NCI-H2171 (cell line): ENCODE data around the gene ARPC2.

Experiments used
- DNase-seq: peaks from one replicate; lab custom pipeline; 2025; lab: John Stamatoyannopoulos, UW

Gene ARPC2

DNA sequence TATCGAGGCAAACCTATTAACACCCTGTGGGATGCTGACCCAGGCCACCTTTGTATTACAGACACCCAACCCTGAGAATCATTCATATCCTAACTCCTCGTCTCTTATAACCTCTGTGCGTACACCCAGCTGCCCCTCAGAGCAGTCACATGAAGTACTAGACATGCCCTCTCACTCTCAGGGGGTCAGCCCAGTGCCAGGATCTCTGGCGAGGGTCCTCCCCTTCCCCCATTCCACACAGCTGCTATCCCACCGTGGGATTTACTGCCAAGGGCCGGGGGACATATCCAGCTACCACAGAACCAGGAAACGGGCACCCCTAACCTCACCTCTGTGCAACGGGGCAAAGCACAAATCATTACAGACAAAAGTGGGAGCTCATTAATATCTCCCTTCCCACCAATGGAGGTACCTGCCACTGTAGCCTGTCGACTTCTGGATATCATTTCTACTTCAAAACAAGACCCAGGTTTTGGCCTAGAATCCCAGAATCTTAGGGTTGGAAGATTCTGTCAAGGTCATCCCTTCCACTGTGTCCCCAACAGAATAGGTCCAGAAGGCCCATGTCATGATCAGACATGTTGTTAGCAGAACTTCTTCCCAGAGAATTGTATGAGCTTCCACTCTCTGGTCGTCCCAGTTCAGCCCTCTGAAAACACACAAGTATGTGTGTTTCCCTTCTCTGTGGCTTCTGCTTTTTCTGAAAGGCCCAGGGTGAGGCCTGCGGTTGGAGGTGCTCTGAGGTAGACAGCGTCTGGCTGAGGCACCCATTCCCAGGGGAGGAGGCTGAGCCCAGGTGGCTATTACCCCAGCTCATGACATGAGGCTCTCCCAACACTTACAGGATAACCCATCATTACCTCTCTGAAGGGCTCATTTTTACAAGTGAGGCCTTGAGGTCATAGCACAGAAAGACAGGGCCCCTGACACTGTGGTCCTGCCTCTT, 73.6 kb downstream of the ARPC2 start:
- no peak for DNase-seq

DNA sequence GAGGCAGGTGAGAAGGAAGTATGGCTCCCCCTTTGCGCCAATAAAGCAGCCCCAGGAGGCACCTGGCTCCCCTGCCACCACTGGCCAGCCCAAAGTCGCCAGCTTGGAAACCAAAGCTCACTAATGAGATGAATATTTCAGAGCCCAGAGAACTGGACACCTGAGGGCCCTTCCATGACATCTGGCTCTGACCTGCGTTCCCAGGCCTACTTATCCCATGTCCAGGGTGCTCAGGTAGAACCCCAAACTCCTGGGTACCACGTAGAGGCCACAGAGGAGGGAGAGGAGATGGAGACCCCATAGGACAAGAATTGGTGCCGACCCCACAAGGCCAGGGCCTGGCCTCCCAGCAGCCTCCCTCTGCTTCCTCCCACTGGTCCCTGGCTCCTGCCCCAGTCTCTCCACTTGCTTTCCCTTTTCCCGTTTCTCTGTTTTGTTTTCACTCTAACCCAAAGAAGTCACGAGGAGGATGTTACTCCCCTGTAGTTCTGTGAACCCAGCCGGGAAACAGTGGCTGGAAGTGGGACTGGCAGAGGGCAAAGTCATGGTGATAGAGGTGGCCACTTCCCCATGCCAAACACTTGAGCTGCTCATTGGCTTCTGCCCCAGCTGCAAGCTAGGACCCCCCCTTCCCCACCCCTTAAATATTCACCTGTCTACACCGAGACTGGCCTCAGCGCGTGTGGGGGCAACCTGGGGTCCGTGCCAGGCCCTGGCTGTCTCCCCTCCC, 74.5 kb downstream of the ARPC2 start:
- DNase-seq, result no peak

- peak; percentile 13 for DNase-seq
Measured at GRCh38 chr2:218292048-218293014, 75.3 kb downstream of the ARPC2 start, which contains the start of gene TMBIM1. TMBIM1 (minus strand) TSS chr2:218292503; CDS start chr2:218282141, 10,362 bp downstream.

DNA sequence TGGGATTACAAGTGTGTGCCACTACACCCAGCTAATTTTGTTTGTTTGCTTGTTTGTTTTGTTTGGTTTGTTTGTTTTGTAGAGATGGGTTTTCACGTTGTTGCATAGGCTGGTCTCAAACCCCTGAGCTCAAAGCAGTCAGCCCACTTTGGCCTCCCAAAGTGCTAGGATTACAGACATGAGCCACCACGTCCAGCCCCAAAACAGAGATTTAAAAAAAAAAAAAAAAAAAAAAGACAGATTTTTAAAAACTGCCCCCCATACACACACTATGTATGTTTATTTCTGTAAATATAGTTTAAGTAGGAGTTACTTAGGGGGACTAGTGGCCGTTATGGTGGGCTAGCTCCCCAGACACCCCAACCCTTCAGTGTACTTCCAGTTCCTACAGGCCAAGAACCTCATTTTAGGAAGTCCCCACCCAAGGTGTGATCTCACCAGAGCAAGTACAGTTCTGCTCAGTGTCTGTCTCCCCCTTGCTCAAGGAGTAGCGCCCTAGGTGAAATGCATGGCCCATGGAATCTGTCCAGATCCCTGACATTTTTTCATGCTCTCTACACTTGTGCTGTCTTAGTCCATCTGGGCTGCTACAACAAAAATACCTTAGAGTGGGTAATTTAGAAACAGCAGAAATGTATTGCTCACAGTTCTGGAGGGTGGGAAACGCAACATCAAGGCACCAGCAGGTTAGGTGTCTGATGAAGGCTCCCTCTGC, 76.9 kb downstream of the ARPC2 start:
- no peak for DNase-seq

GRCh38 chr2:218294430-218295022, 77.5 kb downstream of the ARPC2 start:
- DNase-seq, result no peak

GRCh38 chr2:218295029-218295428, 78.0 kb downstream of the ARPC2 start:
- DNase-seq, result no peak

GRCh38 chr2:218296200-218296599, 79.2 kb downstream of the ARPC2 start:
- DNase-seq, result no peak

- no peak for DNase-seq
Measured at GRCh38 chr2:218296847-218297246, 79.9 kb downstream of the ARPC2 start.

DNA sequence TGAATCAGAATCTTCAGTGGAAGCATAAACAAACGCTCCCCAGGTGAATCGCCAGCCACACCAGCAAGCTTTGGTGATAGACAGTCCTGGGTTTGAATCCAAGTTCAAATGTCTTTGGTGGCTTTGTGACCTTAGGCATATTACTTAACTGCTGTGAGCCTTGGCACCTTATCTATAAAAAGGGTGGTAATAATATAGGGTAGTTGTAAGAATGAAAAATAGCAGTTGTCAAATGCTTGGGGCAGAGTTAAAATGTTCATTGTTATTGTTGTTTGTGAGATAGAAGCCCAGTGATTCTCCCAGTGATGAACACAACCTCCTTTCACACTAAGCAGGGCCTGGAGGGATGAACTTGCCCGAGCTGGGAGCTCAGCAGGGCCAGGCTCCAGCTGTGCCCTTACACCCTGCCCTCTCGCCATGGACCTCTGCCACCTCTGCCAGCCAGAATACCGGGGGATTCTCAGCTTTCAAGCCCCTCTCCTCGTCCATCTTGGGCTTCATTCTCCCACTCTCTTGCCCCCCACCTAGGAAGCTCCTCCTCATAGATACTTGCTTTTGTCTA, 81.4 kb downstream of the ARPC2 start:
- DNase-seq, result no peak

GRCh38 chr2:218300141-218300540, 83.2 kb downstream of the ARPC2 start:
- no peak for DNase-seq

DNA sequence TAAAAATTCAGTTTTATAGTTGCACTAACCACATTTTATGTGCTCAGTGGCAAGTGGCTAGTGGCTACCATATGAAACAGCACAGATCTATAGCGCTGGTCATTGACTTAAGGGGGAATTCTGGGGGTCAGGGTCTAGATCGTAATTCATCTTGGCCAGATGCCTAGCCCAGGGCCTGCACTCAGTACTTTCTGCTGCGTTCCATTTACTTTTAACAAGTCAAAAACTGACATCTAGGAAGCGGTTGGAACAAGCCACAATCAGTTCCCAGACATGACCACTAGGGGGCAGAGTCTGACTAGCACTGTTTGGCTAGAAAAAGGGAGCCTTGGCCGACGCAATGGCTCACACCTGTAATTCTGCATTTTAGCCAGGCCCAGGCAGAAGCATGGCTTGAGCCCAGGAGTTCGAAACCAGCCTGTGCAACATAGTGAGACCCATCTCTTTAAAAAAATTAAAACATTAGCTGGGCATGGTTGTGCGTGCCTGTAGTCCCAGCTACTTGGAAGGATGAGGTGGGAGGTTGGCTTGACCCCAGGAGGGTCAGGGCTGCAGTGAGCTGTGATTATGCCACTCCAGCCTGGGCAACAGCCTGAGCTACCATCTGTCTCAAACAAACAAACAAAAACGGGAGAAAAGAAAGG, 84.3 kb downstream of the ARPC2 start:
- peak; percentile 65 for DNase-seq
